GM12878 (cell line): Measurements from ENCODE around the gene PGAP3. TPM values are rescaled to one million over a fixed set of nuclear protein-coding genes. Genes with fewer than 3 reads are reported as not detected.
A peak's percentile ranks its signal among the peaks of the same experiment; 100 is the strongest.

Experiments
- ATF2 ChIP-seq: IDR thresholded peaks from 2 replicates; pipeline ENCODE4 v1.6.1; 2012; ENCODE audit warnings: low read length, inconsistent platforms
- ATF3 ChIP-seq: IDR thresholded peaks from 2 replicates; pipeline ENCODE4 v1.6.1; 2011; ENCODE audit warnings: low read depth, mild to moderate bottlenecking, low read length, moderate library complexity, borderline replicate concordance; ENCODE audit errors: extremely low read depth
- BHLHE40 ChIP-seq, 2 experiments: fragments of 450-650 bp in 1 of 2; IDR thresholded peaks; 2 replicates each; pipeline ENCODE4 v1.6.1; 2011 to 2017; ENCODE audit warnings: low read depth in 2 of 2, borderline replicate concordance in 1 of 2, improper control_type of control experiment in 1 of 2, low read length in 1 of 2, mild to moderate bottlenecking in 1 of 2
- CBX5 ChIP-seq: sonication (generic); IDR thresholded peaks from 2 replicates; pipeline ENCODE4 v1.6.1; 2016; ENCODE audit warnings: low read depth, moderate library complexity, mild to moderate bottlenecking, inconsistent platforms
- CEBPB ChIP-seq, 2 experiments: fragments of 150-350 bp in 1 of 2; IDR thresholded peaks; 2 replicates each; pipeline ENCODE4 v1.6.1; 2012 to 2014; ENCODE audit warnings: low read depth in 2 of 2, low read length in 2 of 2, borderline replicate concordance in 1 of 2, inconsistent platforms in 1 of 2
- EGR1 ChIP-seq, 2 experiments: IDR thresholded peaks; 1 replicate in 1 of 2; 2 replicates in 1 of 2; pipeline ENCODE4 v1.6.1; 2011 to 2012; ENCODE audit warnings: low read depth in 2 of 2, low read length in 2 of 2, borderline replicate concordance in 1 of 2, mild to moderate bottlenecking in 1 of 2, moderate library complexity in 1 of 2
- ETV6 ChIP-seq, 2 experiments: fragments of 450-650 bp in 1 of 2; IDR thresholded peaks in 1 of 2; conservative IDR thresholded peaks in 1 of 2; 2 replicates each; pipeline ENCODE4 v1.6.1; 2014; ENCODE audit warnings: antibody characterized with exemption in 1 of 2, borderline replicate concordance in 1 of 2, low read depth in 1 of 2, mild to moderate bottlenecking in 1 of 2, moderate library complexity in 1 of 2
- EZH2 ChIP-seq: IDR thresholded peaks from 2 replicates; pipeline ENCODE4 v1.6.1; 2012; ENCODE audit warnings: low read depth, mild to moderate bottlenecking, control low read depth, inconsistent platforms, low read length, borderline replicate concordance; ENCODE audit not compliant: control insufficient read depth
- IRF5 ChIP-seq: fragments of 450-650 bp; IDR thresholded peaks from 2 replicates; pipeline ENCODE4 v1.6.1; 2017; ENCODE audit warnings: borderline replicate concordance
- PBX3 ChIP-seq: IDR thresholded peaks from 2 replicates; pipeline ENCODE4 v1.6.1; 2011; ENCODE audit warnings: mild to moderate bottlenecking, low read depth, low read length, moderate library complexity; ENCODE audit not compliant: insufficient replicate concordance
- POLR2AphosphoS5 ChIP-seq: IDR thresholded peaks from 2 replicates; pipeline ENCODE4 v1.6.1; 2011; ENCODE audit warnings: mild to moderate bottlenecking, low read length, inconsistent platforms
- PRDM15 ChIP-seq: fragments of 450-650 bp; formaldehyde crosslinking; IDR thresholded peaks from 2 replicates; pipeline ENCODE4 v1.4.0; 2020; ENCODE audit warnings: mild to moderate bottlenecking, moderate library complexity
- RB1 ChIP-seq: fragments of 450-650 bp; formaldehyde crosslinking; IDR thresholded peaks from 2 replicates; pipeline ENCODE4 v1.6.1; 2017; ENCODE audit warnings: mild to moderate bottlenecking, borderline replicate concordance
- SKIL ChIP-seq: fragments of 450-650 bp; IDR thresholded peaks from 2 replicates; pipeline ENCODE4 v1.6.1; 2017; ENCODE audit warnings: mild to moderate bottlenecking, low read depth, inconsistent platforms; ENCODE audit not compliant: poor library complexity, severe bottlenecking
- ZSCAN29 ChIP-seq: fragments of 450-650 bp; IDR thresholded peaks from 2 replicates; pipeline ENCODE4 v1.6.1; 2017; ENCODE audit warnings: mild to moderate bottlenecking, moderate library complexity
- polyA plus RNA-seq, 11 experiments: library from polyadenylated mRNA; depleted of rRNA in 4 of 11; unstranded in 6 of 11; stranded (reverse) in 5 of 11; fragments of >200 nt; fragmentation: Nextera tagmentation in 4 of 11; fragmentation: Illumina TruSeq in 1 of 11; extraction: Ambion mirVana in 4 of 11; extraction: Trizol in 1 of 11; gene quantifications; 1 replicate in 1 of 11; 2 replicates in 10 of 11; pipeline versions ENCODE4 v1.2.1 to v1.2.3, GENCODE V29; 2011 to 2016; ENCODE audit warnings: inconsistent platforms in 2 of 11, missing spikeins in 2 of 11, low read depth in 1 of 11
- total RNA-seq, 4 experiments: library from RNA; depleted of rRNA in 3 of 4; stranded (reverse); fragments of >200 nt in 3 of 4; fragmentation: Illumina TruSeq in 1 of 4; extraction: Trizol in 1 of 4; gene quantifications; 2 replicates each; pipeline versions ENCODE4 v1.2.1 to v1.2.3, GENCODE V29; 2013 to 2021

The PGAP3 gene
- total and polyA plus RNA-seq, 10 of the 15 experiments (the other 5 are each of a cell fraction or from before 2014, with no cell fraction given) = 0.21 to 10.0 (median 5.3) TPM

GRCh38 chr17:39687546-39688474, at the start of gene PGAP3 (continued):
- TF ChIP-seq IRF5 (no peak), BHLHE40 (IDR thresholded peaks at IDR 0.05; ENCODE audit: borderline replicate concordance in 1 of 2, low read depth in 2 of 2, low read length in 1 of 2) (peak in 1 of 2 experiments; percentile 31; a peak in 1 of 4 replicates), ATF2 (no peak), POLR2AphosphoS5 (peak; percentile 87), PBX3 (no peak), CBX5 (no peak), PRDM15 (CRISPR knock-in tag) (no peak), ZSCAN29 (peak; percentile 81), CEBPB (IDR thresholded peaks at IDR 0.05; ENCODE audit: borderline replicate concordance in 1 of 2, low read depth in 2 of 2, low read length in 2 of 2) (no peak), EGR1 (IDR thresholded peaks at IDR 0.05; ENCODE audit: borderline replicate concordance in 1 of 2, low read depth in 2 of 2, low read length in 2 of 2) (peak in 1 of 2 experiments; percentile 41; a peak in 1 of 3 replicates), ATF3 (no peak), ETV6 (conservative IDR thresholded peaks at IDR 0.05 in 1 of 2, IDR thresholded peaks at IDR 0.05 in 1 of 2; ENCODE audit: borderline replicate concordance in 1 of 2, low read depth in 1 of 2) (peak in 1 of 2 experiments; percentile 20; a peak in 1 of 4 replicates), EZH2 (no peak), RB1 (peak; percentile 65; the same call in 1 of the 2 replicates), SKIL (no peak)
